Astrocyte (in vitro differentiated cells and primary cell): ENCODE results near the gene RNF39. TPM values are rescaled to one million over a fixed set of nuclear protein-coding genes. Genes with fewer than 3 reads are reported as not detected.

Experiments
- DNase-seq: peaks from one replicate; pipeline ENCODE4 v3.0.0-alpha.2; 2010; ENCODE audit warnings: low read depth
- FAIRE-seq: peaks from 2 replicates; lab custom pipeline; 2011; peaks lifted over from hg19 to GRCh38; lab: Jason Lieb, UNC
- H2AFZ ChIP-seq: 2 replicates; pipeline ENCODE4 v1.6.0; 2012; ENCODE audit warnings: low read depth, low read length, inconsistent platforms
- H3K27ac ChIP-seq: 2 replicates; pipeline ENCODE4 v1.5.1; 2011; ENCODE audit warnings: low read depth, low read length, inconsistent platforms
- H3K27me3 ChIP-seq: 2 replicates; pipeline ENCODE4 v1.6.0; 2011; ENCODE audit warnings: low read length, inconsistent platforms; ENCODE audit not compliant: insufficient read depth
- H3K36me3 ChIP-seq: 2 replicates; pipeline ENCODE4 v1.5.1; 2011; ENCODE audit warnings: low read length, inconsistent platforms; ENCODE audit not compliant: insufficient read depth
- H3K4me1 ChIP-seq: 2 replicates; pipeline ENCODE4 v1.5.1; 2011; ENCODE audit warnings: low read length, inconsistent platforms; ENCODE audit not compliant: insufficient read depth
- H3K4me2 ChIP-seq: 2 replicates; pipeline ENCODE4 v1.6.0; 2012; ENCODE audit warnings: low read length, inconsistent platforms
- H3K4me3 ChIP-seq: 2 replicates; pipeline ENCODE4 v1.5.1; 2011; ENCODE audit warnings: low read depth, mild to moderate bottlenecking, low read length, inconsistent platforms; ENCODE audit not compliant: insufficient read depth
- H3K79me2 ChIP-seq: 2 replicates; pipeline ENCODE4 v1.6.0; 2012; ENCODE audit warnings: mild to moderate bottlenecking, low read length, inconsistent platforms; ENCODE audit not compliant: insufficient read depth
- H3K9ac ChIP-seq: 2 replicates; pipeline ENCODE4 v1.6.0; 2012; ENCODE audit warnings: mild to moderate bottlenecking, low read length, inconsistent platforms
- H3K9me3 ChIP-seq: 2 replicates; pipeline ENCODE4 v1.5.1; 2012; ENCODE audit warnings: low read depth, mild to moderate bottlenecking, low read length, inconsistent platforms; ENCODE audit not compliant: insufficient read depth
- H4K20me1 ChIP-seq: 2 replicates; pipeline ENCODE4 v1.6.0; 2012; ENCODE audit warnings: low read length, inconsistent platforms; ENCODE audit not compliant: insufficient read depth
- H3K27ac Mint-ChIP-seq: one replicate; pipeline ENCODE4 v1.8.0; 2021; ENCODE audit warnings: mild to moderate bottlenecking, mixed read lengths; ENCODE audit not compliant: unreplicated experiment
- H3K27me3 Mint-ChIP-seq: one replicate; pipeline ENCODE4 v1.8.0; 2021; ENCODE audit warnings: low read depth, mixed read lengths; ENCODE audit not compliant: unreplicated experiment
- H3K36me3 Mint-ChIP-seq: one replicate; pipeline ENCODE4 v1.8.0; 2021; ENCODE audit warnings: low read depth, mixed read lengths; ENCODE audit not compliant: unreplicated experiment
- H3K4me1 Mint-ChIP-seq: one replicate; pipeline ENCODE4 v1.8.0; 2021; ENCODE audit warnings: low read depth, mixed read lengths; ENCODE audit not compliant: unreplicated experiment
- H3K4me3 Mint-ChIP-seq: one replicate; pipeline ENCODE4 v1.8.0; 2021; ENCODE audit warnings: mild to moderate bottlenecking, moderate library complexity, mixed read lengths; ENCODE audit not compliant: unreplicated experiment
- H3K9me3 Mint-ChIP-seq: one replicate; pipeline ENCODE4 v1.8.0; 2021; ENCODE audit warnings: mild to moderate bottlenecking, mixed read lengths; ENCODE audit not compliant: unreplicated experiment
- EZH2 ChIP-seq: IDR thresholded peaks from 2 replicates; pipeline ENCODE4 v1.6.1; 2012; ENCODE audit warnings: mild to moderate bottlenecking, low read length, inconsistent platforms; ENCODE audit not compliant: insufficient read depth
- total RNA-seq: library from RNA; stranded (reverse); gene quantifications from 2 replicates; pipeline ENCODE4 v1.2.1, GENCODE V29; 2021
- TF ChIP-seq, protein P1 (sequence below): IDR thresholded peaks from 2 replicates; pipeline ENCODE4 v1.5.1; 2011; ENCODE audit warnings: low read depth, mild to moderate bottlenecking, inconsistent platforms, low read length, moderate library complexity; ENCODE audit not compliant: insufficient read depth

The RNF39 gene
- total RNA-seq, 1 donor from 2014 or later = not detected

- FAIRE-seq (no peak), DNase-seq (no peak)
- Histone ChIP-seq H3K79me2 (no peaks in the 10 kb centered on the region), H3K9me3 (no peaks in the 10 kb centered on the region), H4K20me1 (peaks cover 11% of the 10 kb centered on the region), H3K9ac (no peak overlapping the region), H3K4me2 (peak overlapping the region; percentile 74), H3K27ac (no peak overlapping the region), H2AFZ (no peak overlapping the region), H3K4me1 (peaks cover 10% of the 10 kb centered on the region), H3K4me3 (no peak overlapping the region), H3K27me3 (peaks cover 72% of the 10 kb centered on the region), H3K36me3 (no peaks in the 10 kb centered on the region)
- H3K27me3 Mint-ChIP-seq = peaks cover 81% of the 10 kb centered on the region
- peaks cover 9% of the 10 kb centered on the region for H3K9me3 Mint-ChIP-seq
- peak overlapping the region; percentile 36 for H3K4me3 Mint-ChIP-seq
- H3K27ac Mint-ChIP-seq = no peak overlapping the region
- peaks cover 16% of the 10 kb centered on the region for H3K4me1 Mint-ChIP-seq
- peaks cover 30% of the 10 kb centered on the region for H3K36me3 Mint-ChIP-seq
- no peak for TF ChIP-seq EZH2
- TF ChIP-seq, protein P1, sequence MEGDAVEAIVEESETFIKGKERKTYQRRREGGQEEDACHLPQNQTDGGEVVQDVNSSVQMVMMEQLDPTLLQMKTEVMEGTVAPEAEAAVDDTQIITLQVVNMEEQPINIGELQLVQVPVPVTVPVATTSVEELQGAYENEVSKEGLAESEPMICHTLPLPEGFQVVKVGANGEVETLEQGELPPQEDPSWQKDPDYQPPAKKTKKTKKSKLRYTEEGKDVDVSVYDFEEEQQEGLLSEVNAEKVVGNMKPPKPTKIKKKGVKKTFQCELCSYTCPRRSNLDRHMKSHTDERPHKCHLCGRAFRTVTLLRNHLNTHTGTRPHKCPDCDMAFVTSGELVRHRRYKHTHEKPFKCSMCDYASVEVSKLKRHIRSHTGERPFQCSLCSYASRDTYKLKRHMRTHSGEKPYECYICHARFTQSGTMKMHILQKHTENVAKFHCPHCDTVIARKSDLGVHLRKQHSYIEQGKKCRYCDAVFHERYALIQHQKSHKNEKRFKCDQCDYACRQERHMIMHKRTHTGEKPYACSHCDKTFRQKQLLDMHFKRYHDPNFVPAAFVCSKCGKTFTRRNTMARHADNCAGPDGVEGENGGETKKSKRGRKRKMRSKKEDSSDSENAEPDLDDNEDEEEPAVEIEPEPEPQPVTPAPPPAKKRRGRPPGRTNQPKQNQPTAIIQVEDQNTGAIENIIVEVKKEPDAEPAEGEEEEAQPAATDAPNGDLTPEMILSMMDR = no peak
These were observed 1.9 kb downstream of the RNF39 start for GRCh38 chr6:30073489-30074235.

DNA sequence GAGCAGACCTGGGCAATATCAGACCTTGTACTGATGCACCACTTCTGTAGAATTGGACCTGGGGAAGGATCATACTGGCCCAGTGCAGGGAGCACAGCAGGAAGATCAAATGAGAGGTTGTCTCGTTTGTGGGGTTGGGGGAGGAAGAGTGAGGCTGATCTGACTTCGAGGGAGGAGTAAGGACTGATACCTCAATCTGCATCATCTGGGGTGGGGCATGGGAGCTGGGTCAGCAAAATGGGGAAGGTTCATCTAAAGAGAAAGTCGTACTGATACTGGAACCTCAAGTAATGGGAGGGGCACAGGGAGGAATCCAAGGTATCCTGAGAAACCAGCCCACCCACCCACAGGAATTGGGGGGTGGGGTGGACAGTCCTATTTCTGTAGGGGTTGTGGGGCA is 3.7 kb downstream of the RNF39 start:
- peaks cover 66% of the 10 kb centered on the region for H3K27me3 Mint-ChIP-seq
- H3K4me1 ChIP-seq = peaks cover 14% of the 10 kb centered on the region
- H3K4me2 ChIP-seq = no peak overlapping the region
- H3K9me3 ChIP-seq = no peaks in the 10 kb centered on the region
- peaks cover 11% of the 10 kb centered on the region for H4K20me1 ChIP-seq
- no peak overlapping the region for H2AFZ ChIP-seq
- H3K36me3 ChIP-seq = no peaks in the 10 kb centered on the region
- peaks cover 28% of the 10 kb centered on the region for H3K36me3 Mint-ChIP-seq
- no peak overlapping the region for H3K27ac Mint-ChIP-seq
- TF ChIP-seq EZH2 = no peak
- TF ChIP-seq, protein P1 = no peak
- no peak overlapping the region for H3K27ac ChIP-seq
- DNase-seq = no peak
- peak overlapping the region; percentile 42 for H3K4me3 Mint-ChIP-seq
- H3K4me1 Mint-ChIP-seq = peaks cover 24% of the 10 kb centered on the region
- H3K79me2 ChIP-seq = peaks cover 15% of the 10 kb centered on the region
- peaks cover 9% of the 10 kb centered on the region for H3K9me3 Mint-ChIP-seq
- H3K27me3 ChIP-seq = peaks cover 55% of the 10 kb centered on the region
- FAIRE-seq = no peak
- no peak overlapping the region for H3K4me3 ChIP-seq
- no peak overlapping the region for H3K9ac ChIP-seq
